HT1080 (cell line): ENCODE data around the gene MN1. TPM values are rescaled to one million over a fixed set of nuclear protein-coding genes. Genes with fewer than 3 reads are reported as not detected.
A peak's percentile ranks its signal among the peaks of the same experiment; 100 is the strongest.

ENCODE experiments used
- DNase-seq: peaks from one replicate; pipeline ENCODE4 v3.0.0-alpha.2; 2015; ENCODE audit warnings: low read depth
- total RNA-seq: library from RNA; depleted of rRNA; stranded (reverse); fragments of >200 nt; shearing (Covaris generic); gene quantifications from 2 replicates; pipeline ENCODE4 v1.2.3, GENCODE V29; 2014

Gene MN1
- total RNA-seq, 1 experiment from 2014 or later = 0.69 TPM

DNA sequence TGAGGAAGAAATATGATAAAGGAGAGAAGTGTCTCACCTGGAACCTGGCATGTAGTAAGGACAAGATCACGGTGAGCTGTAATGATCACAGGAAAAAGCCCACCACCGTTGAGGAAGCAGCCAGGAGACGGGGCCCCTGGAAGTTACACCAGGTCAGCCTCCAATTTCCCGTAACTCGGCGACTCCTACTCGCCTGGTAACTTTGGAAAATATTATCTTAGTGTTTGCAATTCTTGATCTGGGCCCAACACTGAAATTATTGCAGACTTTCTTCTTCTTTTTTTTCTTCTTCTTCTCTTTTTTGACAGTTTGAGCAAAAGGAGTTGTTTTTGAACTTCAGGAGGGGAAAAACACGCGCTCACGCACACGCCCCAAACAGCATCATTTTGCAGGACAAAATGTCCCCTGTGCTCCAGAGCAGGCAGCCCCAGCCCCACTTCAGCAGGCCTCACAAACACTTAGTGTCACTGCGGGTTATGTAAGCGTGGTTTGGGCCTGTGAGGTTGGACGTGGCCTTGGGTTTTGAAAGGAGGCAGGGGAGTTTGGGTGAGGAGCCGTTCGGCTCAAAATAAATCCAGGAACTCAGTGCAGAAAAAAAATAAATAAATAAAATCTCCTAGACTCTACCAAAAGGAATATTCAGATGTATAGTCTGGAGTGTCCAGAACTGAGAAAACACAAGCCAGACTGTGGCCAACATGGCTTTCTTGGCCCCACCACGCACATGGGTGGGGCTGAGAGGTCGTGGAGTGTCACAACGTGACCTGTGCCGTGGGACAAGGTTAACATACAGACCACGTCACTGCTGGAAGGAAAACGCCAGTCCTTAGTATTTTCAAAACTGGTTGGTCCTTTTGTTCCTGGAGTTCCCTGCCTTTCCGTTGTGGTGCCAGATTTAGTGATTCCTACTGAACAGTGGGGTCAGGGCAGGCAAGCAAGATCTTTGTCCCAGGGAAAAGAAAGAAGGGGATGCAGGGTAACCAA lies 26.3 kb upstream of the MN1 start:
- DNase-seq = no peak

DNA sequence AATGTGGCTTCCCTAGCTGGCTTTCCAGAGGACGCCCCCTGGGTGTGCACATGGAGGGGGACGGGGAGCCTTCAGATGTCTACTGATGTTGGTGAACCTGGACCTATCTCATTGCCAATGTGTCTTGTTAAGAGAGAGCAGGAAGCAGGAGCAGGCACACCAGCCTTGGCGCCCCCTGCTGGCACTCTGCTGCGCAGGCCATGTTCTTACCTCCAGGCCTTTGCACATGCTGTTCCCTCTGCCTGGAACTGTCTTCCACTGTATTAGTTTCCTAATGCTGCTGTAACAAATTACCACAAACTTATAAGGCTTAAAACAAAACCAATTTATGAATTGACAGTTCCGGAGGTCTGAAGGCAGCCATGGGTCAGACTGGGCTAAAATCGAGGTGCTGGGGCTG lies 23.6 kb upstream of the MN1 start:
- peak; percentile 36 for DNase-seq

DNA sequence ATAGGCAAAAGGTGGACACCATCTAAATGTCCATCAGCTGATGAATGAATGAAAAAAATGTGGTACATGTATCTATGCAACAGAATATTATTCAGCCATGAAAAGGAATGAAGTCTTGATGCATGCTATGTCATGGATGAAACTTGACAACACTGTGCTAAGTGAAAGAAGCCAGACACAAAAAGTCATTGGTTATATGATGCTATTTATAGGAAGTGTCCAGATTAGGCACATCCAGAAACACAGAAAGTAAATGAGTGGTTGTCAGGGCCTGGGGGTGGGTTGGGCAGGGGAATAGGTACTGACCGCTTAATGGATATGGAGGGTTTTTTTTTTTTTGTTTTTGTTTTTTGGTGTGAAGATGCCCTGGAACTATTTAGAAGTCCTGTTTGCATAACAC lies 21.7 kb upstream of the MN1 start:
- no peak for DNase-seq

DNA sequence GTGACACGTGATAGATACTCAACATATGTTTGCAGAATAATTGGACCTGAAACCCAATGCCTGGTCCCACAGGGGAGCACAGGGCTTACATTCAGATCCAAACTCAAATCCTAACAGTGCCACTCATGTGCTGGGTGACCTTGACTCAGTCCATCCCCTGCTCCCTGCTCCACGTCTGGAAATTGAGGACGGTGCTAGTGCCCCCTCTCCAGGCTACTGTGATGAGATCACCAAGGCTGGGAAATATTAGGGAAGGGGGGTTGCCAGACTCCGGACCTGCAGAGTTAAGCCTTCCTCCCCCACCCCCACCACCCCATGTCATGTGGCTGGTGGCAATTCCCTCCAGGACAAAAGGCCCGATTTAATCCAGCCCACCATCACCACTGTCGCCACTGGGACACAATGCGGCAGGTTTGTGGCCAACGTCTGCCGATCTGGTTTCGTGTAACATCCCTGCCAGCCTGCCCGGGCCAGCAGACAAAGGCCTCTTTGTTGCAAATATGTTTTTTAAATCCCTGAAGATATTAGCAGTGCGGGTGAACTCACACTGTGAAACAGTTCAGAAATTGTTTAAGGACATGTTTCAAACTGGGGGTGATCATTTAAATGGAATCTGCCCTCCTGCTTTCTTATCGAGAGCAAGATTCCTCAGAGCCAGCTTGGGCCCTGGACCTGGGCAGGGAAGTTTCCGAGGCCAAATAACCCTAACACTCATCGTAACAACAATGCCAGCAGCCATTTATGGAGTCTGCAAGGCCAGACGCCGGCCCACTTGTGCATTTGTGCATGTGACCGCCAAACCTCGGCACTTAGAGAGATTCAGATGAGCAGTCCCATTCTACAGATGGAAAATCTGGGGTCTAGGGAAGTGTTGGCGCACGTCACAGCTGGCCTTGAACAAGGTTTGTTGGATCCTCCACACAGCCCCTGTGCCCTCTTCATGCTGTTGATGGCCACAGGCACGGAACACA lies 19.6 kb upstream of the MN1 start:
- DNase-seq = no peak

DNA sequence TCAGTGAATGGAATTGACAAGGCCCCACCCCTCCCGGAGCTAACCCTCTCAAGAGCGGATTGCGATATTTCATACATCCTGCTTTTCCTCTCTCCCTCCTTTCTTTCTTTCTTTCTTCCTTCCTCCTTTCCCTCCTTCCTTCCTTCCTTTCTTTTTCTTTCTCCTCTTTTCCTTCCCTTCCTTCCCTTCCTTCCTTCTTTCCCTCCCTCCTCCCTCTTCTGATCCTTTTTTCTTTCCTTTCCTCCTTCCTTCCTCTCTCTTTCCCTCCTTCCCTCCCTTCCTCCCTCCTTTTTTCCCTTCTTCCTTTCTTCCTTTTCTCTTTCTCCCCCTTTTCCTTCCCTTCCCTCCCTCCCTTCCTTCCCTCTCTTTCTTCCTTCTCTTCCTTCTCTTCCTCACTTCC lies 15.0 kb upstream of the MN1 start:
- no peak for DNase-seq

DNA sequence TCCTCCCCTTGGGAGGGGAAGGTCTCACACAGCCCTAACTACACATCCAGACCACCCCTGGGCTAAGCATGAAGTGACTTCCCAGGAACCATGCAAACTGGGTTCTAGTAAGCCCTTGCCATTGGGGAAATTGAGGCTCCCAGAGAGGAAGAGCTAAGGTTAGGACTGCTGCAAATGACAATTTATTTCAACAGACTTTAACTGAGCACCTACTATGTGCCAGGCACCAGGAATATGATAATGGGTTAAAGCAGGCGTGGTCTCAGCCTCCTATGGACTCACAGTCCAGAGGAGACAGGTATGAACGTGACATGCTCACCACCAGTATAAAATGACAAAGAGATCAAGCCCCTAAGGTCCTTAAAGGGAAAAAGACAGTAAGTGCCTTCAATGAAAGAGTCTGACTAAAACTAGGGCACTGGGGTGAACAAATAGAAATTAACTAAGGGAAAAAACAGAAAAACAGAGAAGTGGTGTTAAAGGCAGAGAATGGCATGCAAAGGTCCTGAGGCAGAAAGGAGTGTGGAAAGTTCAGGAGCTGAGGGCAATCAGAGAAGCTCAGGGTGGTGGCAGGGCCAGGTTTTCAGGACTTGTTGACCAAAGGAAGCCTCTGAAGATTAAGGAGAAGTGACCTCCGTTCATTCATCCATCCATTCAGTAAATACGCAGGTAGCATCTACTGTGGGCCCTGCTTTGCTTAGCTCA lies 14.4 kb upstream of the MN1 start:
- no peak for DNase-seq

DNA sequence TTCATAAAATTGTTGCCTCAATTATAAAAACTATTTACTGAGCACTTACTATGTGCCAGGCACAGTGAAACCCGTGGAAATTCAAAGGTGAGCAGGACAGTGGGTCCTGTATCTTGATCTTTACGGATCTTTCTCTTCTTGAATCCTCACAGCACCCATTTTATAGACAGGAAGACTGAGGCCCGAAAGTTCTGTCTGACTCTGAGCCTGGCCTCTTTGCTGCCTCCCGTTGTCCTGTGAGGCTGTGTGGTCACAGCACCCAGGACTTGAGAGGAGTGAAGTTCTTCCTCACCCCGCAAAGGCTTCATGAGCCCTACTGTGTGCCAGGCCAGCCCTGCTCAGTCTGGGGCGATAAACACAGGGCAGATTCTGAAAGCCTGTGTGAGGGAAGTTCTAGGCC lies 13.4 kb upstream of the MN1 start:
- DNase-seq = no peak

DNA sequence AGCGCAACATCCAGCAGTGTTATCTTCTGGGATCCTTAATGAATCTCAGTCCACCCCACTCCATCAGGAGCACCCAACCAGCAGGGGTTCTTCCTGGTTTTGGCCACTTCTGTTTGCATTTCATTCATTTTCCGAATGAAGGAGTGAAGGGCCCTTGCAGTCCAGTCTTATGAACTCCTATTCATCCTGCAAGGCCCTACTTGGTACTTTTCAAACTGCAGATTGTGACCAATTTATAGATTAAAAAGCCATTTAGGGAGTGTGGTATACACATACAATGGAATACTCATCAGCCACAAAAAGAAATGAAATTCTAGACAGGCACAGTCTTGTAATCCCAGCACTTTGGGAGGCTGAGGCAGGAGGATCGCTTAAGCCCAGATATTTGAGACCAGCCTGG lies 10.2 kb upstream of the MN1 start:
- no peak for DNase-seq

DNA sequence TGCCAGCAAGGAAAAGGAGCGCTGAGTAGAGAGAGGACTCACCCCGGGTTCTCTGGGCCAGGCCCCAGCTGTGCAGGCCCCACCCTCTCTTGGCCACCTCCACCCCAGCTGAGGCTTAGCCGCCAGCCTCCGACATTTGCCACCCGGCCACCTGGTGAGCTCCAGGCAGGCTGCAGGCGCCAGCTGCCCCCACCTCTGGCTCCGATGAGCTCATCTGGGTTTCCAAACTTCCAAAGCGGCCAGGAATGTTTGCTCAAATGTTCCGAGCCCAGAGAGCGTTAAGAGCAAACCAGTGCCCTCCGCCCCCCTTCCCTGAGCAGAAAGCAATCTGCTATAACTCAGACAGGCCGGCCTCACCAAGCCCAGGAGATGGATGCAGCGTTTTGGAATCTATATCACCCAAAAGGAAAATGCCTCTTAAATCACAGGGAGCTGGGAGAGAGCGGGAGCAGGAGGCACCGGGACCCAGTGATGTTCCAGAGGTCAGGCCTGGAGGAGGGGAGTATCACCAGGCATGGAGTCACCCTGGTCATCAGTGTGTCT lies 9.1 kb upstream of the MN1 start:
- no peak for DNase-seq

DNA sequence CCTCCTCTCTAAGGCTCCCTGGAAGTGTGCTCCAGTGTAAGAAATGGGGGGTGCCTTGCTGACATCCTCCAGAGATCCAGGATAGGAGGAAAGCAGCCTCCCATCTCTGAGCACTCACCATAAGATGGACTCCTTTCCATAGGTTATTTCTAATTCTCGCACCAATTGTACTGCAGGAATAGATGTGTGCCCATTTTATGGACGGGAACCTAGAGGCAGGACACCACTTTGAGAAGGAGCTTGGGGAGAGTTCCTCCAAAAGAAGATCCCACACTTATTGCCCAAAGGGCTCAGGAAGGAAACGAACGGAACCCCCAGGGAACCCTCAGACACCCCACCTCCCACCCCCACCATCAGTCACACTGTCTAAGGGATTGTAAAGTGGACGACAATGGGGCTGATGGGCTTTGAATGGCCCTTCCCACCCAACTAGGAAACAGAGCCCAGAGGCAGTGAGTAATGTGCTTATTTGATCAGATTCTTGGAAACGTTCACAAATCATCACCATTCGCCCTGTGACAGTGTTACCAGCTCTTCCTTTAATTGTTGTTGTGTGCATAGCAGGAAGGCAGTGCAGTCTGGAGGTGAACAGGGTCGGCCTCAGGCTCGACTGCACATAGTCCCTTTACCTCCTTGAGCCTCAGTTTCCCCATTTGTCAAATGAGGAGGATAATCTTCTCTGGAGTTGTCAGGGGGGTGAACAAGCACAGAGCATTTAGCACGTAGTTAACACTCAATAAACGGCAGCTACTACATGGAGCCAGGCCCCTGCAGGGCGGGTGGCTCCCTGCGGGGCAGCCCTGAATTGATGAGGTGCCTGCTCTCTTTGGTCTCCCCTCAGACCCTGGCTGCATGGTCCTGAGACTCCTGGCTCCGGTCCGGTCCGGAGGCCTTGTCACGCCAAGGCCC lies 8.4 kb upstream of the MN1 start:
- DNase-seq = no peak

DNA sequence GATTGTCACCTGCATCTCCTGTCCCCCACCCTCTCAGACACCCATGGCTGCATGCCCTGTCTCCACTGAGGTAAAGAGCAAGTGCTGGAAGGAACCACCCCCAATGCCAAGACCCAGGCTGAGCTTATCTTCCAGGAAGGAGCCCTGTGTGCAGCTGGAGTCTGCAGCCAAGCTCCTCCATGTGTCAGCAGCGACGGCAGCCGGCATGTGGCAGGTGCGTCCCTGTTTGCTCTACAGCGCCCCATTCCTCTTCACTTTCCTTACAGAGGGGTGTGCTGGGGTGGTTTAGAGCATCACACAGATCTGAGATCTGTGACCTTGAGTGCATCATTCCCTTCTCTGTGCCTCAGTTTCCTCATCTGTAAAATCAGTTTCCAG lies 7.7 kb upstream of the MN1 start:
- no peak for DNase-seq

DNA sequence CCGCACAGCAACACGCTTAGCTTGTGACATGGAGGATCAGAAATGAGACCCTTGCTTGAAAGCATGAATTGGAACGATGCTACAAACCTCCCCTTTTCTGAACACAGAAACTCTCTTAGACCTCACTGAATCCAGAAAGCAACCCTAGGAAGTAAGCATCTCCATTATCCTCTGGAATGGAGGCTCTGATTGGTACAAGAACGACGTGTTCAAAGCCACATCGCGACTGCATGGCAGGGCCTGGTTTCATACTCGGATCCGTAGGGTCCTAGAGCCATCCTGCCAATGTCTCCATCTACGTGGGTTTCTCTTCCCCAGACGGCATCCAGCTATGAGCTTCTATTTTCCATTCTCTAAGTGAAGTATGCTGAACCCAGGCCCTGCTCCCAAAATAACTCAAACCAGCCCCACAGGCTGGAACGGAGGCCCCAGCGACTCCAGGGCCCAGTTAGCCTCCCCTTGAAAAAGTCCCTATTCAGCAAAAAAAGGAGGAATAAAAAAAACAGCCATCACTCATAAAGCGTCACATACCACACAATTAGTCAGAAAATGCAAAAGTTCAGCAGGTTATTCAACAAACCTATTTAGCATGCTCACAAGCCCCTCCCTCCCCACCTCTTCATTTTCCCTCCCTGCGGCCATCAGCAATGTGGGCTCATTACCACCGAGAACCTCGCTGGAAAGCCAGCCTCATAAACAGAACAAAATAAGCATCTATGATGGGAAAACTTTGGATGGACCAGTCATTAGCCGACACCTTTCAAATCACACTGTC lies 7.1 kb upstream of the MN1 start:
- no peak for DNase-seq

DNA sequence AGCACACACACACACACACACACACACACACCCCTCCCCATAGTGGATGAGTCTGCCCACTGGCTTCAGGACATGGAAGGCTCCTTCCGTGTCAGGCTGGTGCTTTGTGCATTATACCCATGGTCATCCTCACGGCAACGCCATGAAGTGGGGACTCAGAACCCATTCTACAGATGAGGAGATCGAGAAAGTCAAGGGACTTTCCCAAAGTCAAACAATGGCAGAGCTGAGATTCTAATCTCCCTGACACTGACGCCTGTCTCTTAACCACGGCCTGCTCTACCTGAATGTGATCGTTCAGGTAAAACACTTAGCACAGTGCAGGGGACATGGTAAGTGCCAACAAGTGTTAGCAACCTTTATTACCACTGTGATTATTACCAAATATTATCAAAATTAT lies 4.3 kb upstream of the MN1 start:
- no peak for DNase-seq

DNA sequence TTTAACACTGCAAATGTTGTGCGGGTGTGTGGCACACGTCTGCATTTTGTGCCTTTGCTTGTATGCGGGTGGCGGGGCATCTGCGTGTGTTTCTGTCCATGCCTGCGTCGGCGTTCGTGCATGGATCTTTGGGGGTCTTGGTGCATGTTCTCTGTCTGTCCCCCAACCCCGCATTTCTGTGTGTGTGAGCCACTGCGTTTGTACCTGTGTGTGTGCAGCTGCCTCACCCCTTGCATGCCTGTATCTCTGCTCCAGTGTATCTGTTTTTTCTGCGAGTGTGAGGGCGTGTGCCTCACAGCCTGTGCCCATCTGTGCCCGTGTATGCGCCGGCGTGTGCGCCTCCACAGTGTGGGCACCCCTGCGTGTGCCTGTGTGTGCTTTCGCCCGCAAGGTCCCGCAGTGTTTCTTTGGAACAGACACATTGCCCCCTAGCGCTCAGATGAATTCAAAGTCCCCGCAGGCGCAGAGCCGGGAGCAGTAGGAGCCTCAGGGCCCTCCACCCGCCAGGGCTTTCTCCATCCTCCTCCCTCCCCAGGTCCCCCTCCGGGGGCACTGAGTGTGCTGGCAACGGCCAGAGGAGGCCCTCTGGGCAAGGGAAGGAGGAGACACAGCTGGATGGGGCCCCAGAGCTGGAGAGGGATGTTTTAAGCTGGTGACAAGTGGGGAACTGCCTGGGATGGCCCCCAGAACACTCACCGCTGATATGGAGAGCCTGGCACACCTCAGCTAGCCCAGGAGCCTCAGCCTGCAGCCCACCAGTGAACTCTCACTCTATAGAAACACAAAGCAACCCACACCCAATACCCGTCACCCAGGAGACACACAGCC lies 3.1 kb upstream of the MN1 start:
- peak; percentile 44 for DNase-seq

DNA sequence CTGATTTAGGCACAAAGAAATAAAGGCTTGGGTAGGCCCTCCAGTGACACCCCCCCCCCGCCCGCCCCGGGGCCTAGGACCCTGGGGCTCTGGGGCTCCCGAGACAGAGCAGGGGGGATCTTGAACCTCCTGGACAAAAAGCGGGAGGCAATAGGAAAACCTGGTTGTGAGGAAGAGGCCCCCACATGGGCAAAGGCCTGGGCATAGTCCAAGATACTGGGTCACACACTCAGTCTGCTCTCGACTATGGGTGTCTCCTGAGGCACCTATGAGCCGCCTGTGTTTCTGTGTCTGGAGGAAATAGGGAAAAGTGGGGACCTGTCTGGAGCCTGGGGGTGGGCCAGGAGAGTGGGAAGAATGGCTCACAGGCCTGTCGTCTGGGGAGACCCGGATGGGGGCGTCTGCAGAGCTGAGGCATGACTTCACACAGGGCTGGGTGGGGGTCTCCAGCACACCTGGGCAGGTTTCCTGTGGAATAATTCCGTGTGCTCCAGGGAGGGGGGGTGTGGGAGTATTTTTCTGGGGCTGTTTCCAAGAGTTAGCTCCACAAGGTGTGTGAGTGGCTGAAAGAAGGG lies 2.4 kb upstream of the MN1 start:
- DNase-seq = no peak

DNA sequence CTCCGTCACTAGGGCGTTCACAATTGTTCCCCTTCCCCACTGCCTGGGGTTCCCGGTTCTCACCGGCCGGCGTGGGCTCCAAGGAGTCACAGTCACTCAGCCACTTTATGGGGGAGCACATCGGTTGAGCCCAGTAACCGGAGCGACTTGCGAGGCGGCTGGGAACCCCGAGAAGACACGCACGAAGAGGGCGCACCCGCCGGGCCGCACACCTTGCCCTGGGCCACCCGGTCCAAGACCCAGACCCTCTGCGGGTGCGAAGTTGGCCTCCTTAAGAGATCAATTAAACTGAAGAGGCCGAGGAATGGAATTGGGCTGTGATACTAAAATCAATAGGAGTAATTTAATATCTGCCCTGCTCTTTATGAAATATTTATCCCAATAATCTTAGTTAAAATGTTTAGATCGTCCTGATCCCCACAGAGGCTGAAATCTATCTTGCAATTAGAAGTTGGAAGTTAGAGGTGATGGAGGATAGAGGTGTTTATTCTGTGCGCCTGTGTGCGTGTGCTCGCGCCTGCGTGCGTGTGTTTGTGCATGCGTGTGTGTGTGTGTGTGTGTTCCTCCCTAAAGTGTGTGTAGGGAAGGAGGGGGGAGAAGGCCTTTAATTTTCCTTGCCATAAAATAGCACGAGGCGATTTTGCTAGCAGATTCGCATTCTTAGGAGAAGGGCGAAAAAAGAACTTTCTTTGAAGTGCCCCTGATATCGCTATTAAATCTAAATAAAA lies 954 bp upstream of the MN1 start:
- DNase-seq = no peak

DNA sequence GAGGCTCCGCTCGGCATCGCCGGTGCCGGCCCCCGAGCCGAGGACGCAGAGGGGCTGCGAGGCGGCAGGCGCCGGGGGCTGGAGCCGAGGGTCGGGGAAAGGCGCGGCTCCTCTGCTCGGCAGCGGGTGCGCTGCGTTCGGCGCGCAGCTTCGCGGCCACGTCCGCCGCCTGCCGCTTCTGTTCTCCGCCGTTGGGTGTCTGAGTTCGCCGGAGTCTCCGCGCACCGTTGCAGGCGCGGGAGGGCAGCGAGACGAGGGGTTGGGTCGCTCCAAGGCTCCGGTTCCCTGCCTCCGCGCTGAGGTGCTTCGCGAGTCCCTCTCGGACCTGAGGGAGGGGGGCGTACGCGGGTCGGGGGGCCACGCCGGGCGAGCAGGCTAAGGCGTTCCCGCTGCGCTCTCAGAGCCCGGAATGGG lies 347 bp downstream of the MN1 start:
- peak; percentile 13 for DNase-seq
